ENCODE results near the gene SINHCAF.
"Not testable (repeated sequence)": the region's sequence is repeated elsewhere in the genome, so short reads cannot be mapped to it uniquely, and the experiment has no call there.

The SINHCAF gene

GRCh38 chr12:31325877-31326631, at the start of gene SINHCAF:
Gene SINHCAF (minus strand): TSS chr12:31326150. CDS start chr12:31298204, 27,946 bp downstream.
- CTCF ChIA-PET, result interaction anchor here (0.6 to 0.9 kb wide), 3 partner anchors 14 to 1512 kb away, joined by 3 to 4 read pairs (median 4); no protein-coding TSS in a partner anchor
- H3K27ac ChIP-seq, result peak within 1 kb of the TSS; percentile 87
- DNase-seq (ENCODE audit: low spot score), result peak; percentile 95
- POLR2A ChIA-PET (ENCODE audit: low non-redundant PET), result interaction anchor here (0.6 kb wide), 3 partner anchors 8 to 310 kb away, joined by 3 read pairs; no protein-coding TSS in a partner anchor
- TF ChIP-seq, protein P1, sequence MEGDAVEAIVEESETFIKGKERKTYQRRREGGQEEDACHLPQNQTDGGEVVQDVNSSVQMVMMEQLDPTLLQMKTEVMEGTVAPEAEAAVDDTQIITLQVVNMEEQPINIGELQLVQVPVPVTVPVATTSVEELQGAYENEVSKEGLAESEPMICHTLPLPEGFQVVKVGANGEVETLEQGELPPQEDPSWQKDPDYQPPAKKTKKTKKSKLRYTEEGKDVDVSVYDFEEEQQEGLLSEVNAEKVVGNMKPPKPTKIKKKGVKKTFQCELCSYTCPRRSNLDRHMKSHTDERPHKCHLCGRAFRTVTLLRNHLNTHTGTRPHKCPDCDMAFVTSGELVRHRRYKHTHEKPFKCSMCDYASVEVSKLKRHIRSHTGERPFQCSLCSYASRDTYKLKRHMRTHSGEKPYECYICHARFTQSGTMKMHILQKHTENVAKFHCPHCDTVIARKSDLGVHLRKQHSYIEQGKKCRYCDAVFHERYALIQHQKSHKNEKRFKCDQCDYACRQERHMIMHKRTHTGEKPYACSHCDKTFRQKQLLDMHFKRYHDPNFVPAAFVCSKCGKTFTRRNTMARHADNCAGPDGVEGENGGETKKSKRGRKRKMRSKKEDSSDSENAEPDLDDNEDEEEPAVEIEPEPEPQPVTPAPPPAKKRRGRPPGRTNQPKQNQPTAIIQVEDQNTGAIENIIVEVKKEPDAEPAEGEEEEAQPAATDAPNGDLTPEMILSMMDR (conservative IDR thresholded peaks at IDR 0.05; ENCODE audit: low read depth), result no peak

DNA sequence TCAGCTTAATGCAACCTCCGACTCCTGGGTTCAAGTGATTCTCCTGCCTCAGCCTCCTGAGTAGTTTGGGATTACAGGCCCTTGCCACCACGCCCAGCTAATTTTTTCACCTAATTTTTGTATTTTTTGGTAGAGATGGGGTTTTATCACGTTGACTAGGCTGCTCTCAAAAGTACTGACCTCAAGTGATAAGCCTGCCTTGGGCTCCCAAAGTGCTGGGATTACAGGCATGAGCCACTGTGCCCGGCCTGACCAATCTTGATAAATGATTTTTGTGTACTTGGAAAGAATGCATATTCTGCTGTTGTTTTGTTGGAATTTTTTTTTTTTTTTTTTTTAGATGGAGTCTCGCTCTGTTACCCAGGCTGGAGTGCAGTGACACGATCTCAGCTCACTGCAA, 49.5 kb upstream of the SINHCAF start:
- DNase-seq (ENCODE audit: low spot score); H3K27ac ChIP-seq; POLR2A ChIA-PET (ENCODE audit: low non-redundant PET): not testable (repeated sequence)
- CTCF ChIA-PET, result interaction anchor here (0.6 kb wide), 1 partner anchor 1358 kb away, joined by 3 read pairs; no protein-coding TSS in a partner anchor

GRCh38 chr12:31371256-31371620, 45.3 kb upstream of the SINHCAF start:
- ChIA-PET CTCF (interaction anchor here (0.5 kb wide), 1 partner anchor 61 kb away, joined by 3 read pairs; no protein-coding TSS in a partner anchor), POLR2A (ENCODE audit: low non-redundant PET) (no interaction called here)
- no peak overlapping the region for H3K27ac ChIP-seq
- TF ChIP-seq, protein P1 (conservative IDR thresholded peaks at IDR 0.05; ENCODE audit: low read depth), result no peak
- DNase-seq (ENCODE audit: low spot score), result no peak

DNA sequence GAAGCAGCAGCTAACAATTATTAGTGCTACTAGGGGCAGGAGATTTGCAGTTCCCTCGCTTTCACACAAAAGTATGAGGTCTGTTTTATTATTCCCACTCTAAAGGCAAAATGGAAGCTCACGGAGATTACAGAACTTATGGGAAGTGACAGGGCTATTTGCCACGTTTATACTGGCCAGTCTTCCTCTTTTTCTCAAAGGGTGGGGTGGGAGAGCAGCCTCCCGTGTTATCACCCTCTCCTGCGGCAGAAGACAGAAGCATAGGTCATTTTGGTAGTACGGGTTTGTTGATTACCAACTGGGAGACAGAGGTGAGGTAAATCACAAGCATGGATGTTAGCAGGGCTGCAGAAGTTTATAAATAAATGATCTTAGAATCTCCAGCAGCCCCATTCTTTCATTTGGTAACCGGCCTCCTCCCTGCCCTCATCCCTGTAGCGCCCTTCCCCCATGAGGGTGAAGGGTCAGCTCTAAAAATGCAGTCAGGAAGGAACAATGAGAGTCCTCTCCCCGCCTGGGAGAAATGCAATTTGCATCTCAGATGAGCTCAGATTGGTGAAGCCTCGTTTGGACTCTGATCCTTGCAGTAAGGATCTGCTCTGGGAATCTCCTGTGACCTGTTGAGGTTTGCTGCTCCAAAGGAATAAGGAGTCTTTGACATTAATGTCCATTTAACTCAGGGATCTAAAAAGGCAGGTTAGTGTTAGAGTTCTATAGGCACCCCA, 44.7 kb upstream of the SINHCAF start:
- no peak for DNase-seq (ENCODE audit: low spot score)

GRCh38 chr12:31369712-31370521, 44.0 kb upstream of the SINHCAF start:
- DNase-seq (ENCODE audit: low spot score), result no peak
- POLR2A ChIA-PET (ENCODE audit: low non-redundant PET), result no interaction called here
- CTCF ChIA-PET, result no interaction called here
- H3K27ac ChIP-seq, result no peak overlapping the region
- TF ChIP-seq, protein P1 (conservative IDR thresholded peaks at IDR 0.05; ENCODE audit: low read depth), result no peak

More for the DNA sequence above, 44.7 kb upstream of the SINHCAF start:
- ChIA-PET CTCF (interaction anchor here (0.5 kb wide), 1 partner anchor 61 kb away, joined by 3 read pairs; no protein-coding TSS in a partner anchor), POLR2A (ENCODE audit: low non-redundant PET) (no interaction called here)
- H3K27ac ChIP-seq, result no peak overlapping the region
- TF ChIP-seq, protein P1 (conservative IDR thresholded peaks at IDR 0.05; ENCODE audit: low read depth), result no peak

GRCh38 chr12:31368666-31369361, 42.9 kb upstream of the SINHCAF start:
- ChIA-PET POLR2A (ENCODE audit: low non-redundant PET) (no interaction called here), CTCF (interaction anchor here (0.6 to 0.8 kb wide), 3 partner anchors 15 to 97 kb away, joined by 3 to 8 read pairs (median 3); no protein-coding TSS in a partner anchor)
- no peak for DNase-seq (ENCODE audit: low spot score)
- TF ChIP-seq, protein P1 (conservative IDR thresholded peaks at IDR 0.05; ENCODE audit: low read depth), result no peak
- no peak overlapping the region for H3K27ac ChIP-seq
